Endothelial cell of umbilical vein (primary cell): ENCODE results near the gene SNAP23. TPM values are rescaled to one million over a fixed set of nuclear protein-coding genes. Genes with fewer than 3 reads are reported as not detected.

Experiments
- BruUV-seq: library from RNA; stranded (reverse); fragments of 400-500 nt; replicated peaks from 2 replicates; lab custom pipeline; 2021; lab: Mats Ljungman, UMichigan
- CTCF ChIA-PET: fragments of 300-600, 350-600 bp; sonication (Branson Sonifier 250); formaldehyde crosslinking; loops from one replicate; lab custom pipeline; 2021; ENCODE audit warnings: antibody characterized with exemption, inconsistent platforms; lab: Charles Lee
- POLR2A ChIA-PET: fragments of 300-600, 350-600 bp; sonication (Branson Sonifier 250); formaldehyde crosslinking; loops from one replicate; lab custom pipeline; 2021; ENCODE audit warnings: antibody characterized with exemption, inconsistent platforms; lab: Charles Lee
- DNase-seq: peaks from one replicate; pipeline ENCODE4 v3.0.0-alpha.2; 2011; ENCODE audit warnings: low read depth, low spot score
- FAIRE-seq: peaks from 2 replicates; lab custom pipeline; 2011; peaks lifted over from hg19 to GRCh38; lab: Jason Lieb, UNC
- H2AFZ ChIP-seq: 2 replicates; pipeline ENCODE4 v1.6.0; 2012; ENCODE audit warnings: low read depth, low read length, control low read depth, inconsistent platforms
- H3K27ac ChIP-seq: 2 replicates; pipeline ENCODE4 v1.5.1; 2011; ENCODE audit warnings: low read depth, mild to moderate bottlenecking, control low read depth, low read length, moderate library complexity; ENCODE audit not compliant: insufficient read depth
- H3K27me3 ChIP-seq, 2 experiments: 2 replicates each; pipeline versions ENCODE4 v1.6.0 to v1.6.1; 2011; ENCODE audit warnings: low read length in 2 of 2, mixed read lengths in 1 of 2; ENCODE audit not compliant: control insufficient read depth in 2 of 2, insufficient read depth in 2 of 2
- H3K36me3 ChIP-seq, 2 experiments: 2 replicates in 1 of 2; 3 replicates in 1 of 2; pipeline ENCODE4 v1.5.1; 2011; ENCODE audit warnings: low read length in 2 of 2, mild to moderate bottlenecking in 1 of 2, moderate library complexity in 1 of 2; ENCODE audit not compliant: control insufficient read depth in 2 of 2, insufficient read depth in 2 of 2; ENCODE audit errors: extremely low read depth in 1 of 2
- H3K4me1 ChIP-seq: 3 replicates; pipeline ENCODE4 v1.5.1; 2011; ENCODE audit warnings: mild to moderate bottlenecking, low read length; ENCODE audit not compliant: control insufficient read depth, insufficient read depth; ENCODE audit errors: extremely low read depth
- H3K4me2 ChIP-seq: 2 replicates; pipeline ENCODE4 v1.6.1; 2011; ENCODE audit warnings: low read length, control low read depth, mixed read lengths; ENCODE audit not compliant: insufficient read depth
- H3K4me3 ChIP-seq, 3 experiments: fragments of 200-600 bp in 1 of 3; sonication (generic), shearing (Covaris generic) in 1 of 3; replicated peaks in 1 of 3; 2 replicates each; pipeline ENCODE4 v1.5.1; 2011 to 2016; ENCODE audit warnings: control low read depth in 3 of 3, low read length in 3 of 3, mild to moderate bottlenecking in 2 of 3, inconsistent platforms in 1 of 3, low read depth in 1 of 3, moderate library complexity in 1 of 3; ENCODE audit not compliant: insufficient read depth in 1 of 3
- H3K79me2 ChIP-seq: 2 replicates; pipeline ENCODE4 v1.6.0; 2012; ENCODE audit warnings: low read length, inconsistent platforms; ENCODE audit not compliant: control insufficient read depth, insufficient read depth
- H3K9ac ChIP-seq: replicated peaks from 2 replicates; pipeline ENCODE3; 2011; ENCODE audit warnings: low read length, control low read depth; ENCODE audit not compliant: insufficient read depth; ENCODE audit errors: extremely low read depth
- H3K9me1 ChIP-seq: replicated peaks from 3 replicates; pipeline ENCODE4 v1.6.0; 2011; ENCODE audit warnings: mild to moderate bottlenecking, low read length; ENCODE audit not compliant: control insufficient read depth, insufficient read depth; ENCODE audit errors: extremely low read depth
- H3K9me3 ChIP-seq: replicated peaks from 2 replicates; pipeline ENCODE4 v1.5.1; 2012; ENCODE audit warnings: low read length, inconsistent platforms; ENCODE audit not compliant: control insufficient read depth, insufficient read depth
- H4K20me1 ChIP-seq: replicated peaks from 2 replicates; pipeline ENCODE3; 2011; ENCODE audit warnings: mild to moderate bottlenecking, low read length; ENCODE audit not compliant: control insufficient read depth, insufficient read depth; ENCODE audit errors: extremely low read depth
- EZH2 ChIP-seq: IDR thresholded peaks from 2 replicates; pipeline ENCODE4 v1.6.1; 2012; ENCODE audit warnings: borderline replicate concordance, low read depth, mild to moderate bottlenecking, moderate library complexity, low read length, inconsistent platforms; ENCODE audit not compliant: severe bottlenecking
- FOS ChIP-seq: IDR thresholded peaks from 2 replicates; pipeline ENCODE4 v1.6.1; 2011; ENCODE audit warnings: mild to moderate bottlenecking, low read length, moderate library complexity, borderline replicate concordance; ENCODE audit not compliant: insufficient read depth
- GATA2 ChIP-seq: IDR thresholded peaks from 2 replicates; pipeline ENCODE4 v1.7.0; 2011; ENCODE audit warnings: low read depth, mild to moderate bottlenecking, moderate library complexity, mixed read lengths, low read length; ENCODE audit not compliant: insufficient read length, insufficient read depth
- JUN ChIP-seq: IDR thresholded peaks from 2 replicates; pipeline ENCODE4 v1.6.1; 2011; ENCODE audit warnings: borderline replicate concordance, low read depth; ENCODE audit not compliant: insufficient read length, insufficient read depth
- MAX ChIP-seq: IDR thresholded peaks from 2 replicates; pipeline ENCODE4 v1.6.1; 2011; ENCODE audit not compliant: insufficient read depth, insufficient read length
- MYC ChIP-seq: IDR thresholded peaks from one replicate; pipeline ENCODE4 v1.6.1; 2011; ENCODE audit warnings: mild to moderate bottlenecking, low read depth, low read length
- POLR2A ChIP-seq: IDR thresholded peaks from 2 replicates; pipeline ENCODE4 v1.6.1; 2012; ENCODE audit warnings: low read depth, mild to moderate bottlenecking, control low read depth, low read length
- POLR2AphosphoS5 ChIP-seq: IDR thresholded peaks from 2 replicates; pipeline ENCODE4 v1.6.1; 2012; ENCODE audit warnings: low read depth, mild to moderate bottlenecking, control low read depth, low read length, moderate library complexity; ENCODE audit not compliant: insufficient read depth
- dilution Hi-C: fragments of 300-500 bp; cut with MboI; formaldehyde crosslinking; loops from one replicate; pipeline ENCODE4 v1.15.0; 2019; ENCODE audit warnings: low sequenced_read_pairs; ENCODE audit not compliant: extremely low pct_ligation_motif_present
- intact Hi-C: fragments of 100-400 bp; cut with micrococcal nuclease; formaldehyde crosslinking; loops from one replicate; pipeline ENCODE4 v1.10.0; 2022
- polyA plus RNA-seq, 4 experiments: library from polyadenylated mRNA; depleted of rRNA in 3 of 4; stranded (reverse) in 3 of 4; unstranded in 1 of 4; fragments of >200 nt; gene quantifications; 2 replicates each; pipeline versions ENCODE4 v1.2.1 to v1.2.3, GENCODE V29; 2011 to 2012; ENCODE audit warnings: missing spikeins in 1 of 4
- total RNA-seq: library from RNA; stranded (reverse); gene quantifications from 2 replicates; pipeline ENCODE4 v1.2.3, GENCODE V29; 2021
- TF ChIP-seq, protein P1 (sequence below), 2 donors: IDR thresholded peaks; 1 replicate in 1 of 2; 2 replicates in 1 of 2; pipeline ENCODE4 v1.5.1; 2011; ENCODE audit warnings: low read length in 2 of 2, mild to moderate bottlenecking in 2 of 2, moderate library complexity in 2 of 2, control low read depth in 1 of 2, inconsistent platforms in 1 of 2, low read depth in 1 of 2; ENCODE audit not compliant: insufficient read depth in 1 of 2; ENCODE audit errors: extremely low read depth in 1 of 2

SNAP23 gene
- total and polyA plus RNA-seq, 2 donors (not counting 3 experiments of a cell fraction or from before 2014, with no cell fraction given) = 141 to 152 TPM

DNA sequence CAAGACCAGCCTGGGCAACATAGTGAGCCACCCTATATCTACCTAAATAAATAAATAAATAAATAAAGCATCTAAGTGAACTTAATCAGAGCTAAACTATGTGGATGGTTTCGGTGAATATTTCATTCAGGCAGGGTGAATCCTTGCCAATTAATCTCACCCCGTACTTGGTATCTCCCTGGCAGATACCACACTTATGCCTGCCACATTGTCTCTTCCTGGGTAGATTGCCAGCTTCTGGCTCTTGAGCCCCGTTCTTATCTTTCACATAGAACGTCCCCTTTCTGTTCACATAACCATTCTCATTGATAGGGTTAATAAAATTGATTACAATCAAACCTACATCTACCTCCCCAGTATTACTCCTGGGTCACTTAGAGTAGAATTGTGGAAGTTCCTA lies 7.0 kb downstream of the SNAP23 start:
- DNase-seq = no peak
- Histone ChIP-seq H3K9me3 (no peaks in the 10 kb centered on the region), H3K27me3 (no peaks in the 10 kb centered on the region), H3K79me2 (peaks cover 89% of the 10 kb centered on the region), H3K4me3 (no peak overlapping the region), H3K9me1 (no peaks in the 10 kb centered on the region), H2AFZ (no peak overlapping the region), H3K9ac (no peak overlapping the region), H3K27ac (no peak overlapping the region), H3K4me2 (no peak overlapping the region), H3K36me3 (peaks cover 0 to 2% of the 10 kb centered on the region in 2 experiments), H4K20me1 (no peaks in the 10 kb centered on the region), H3K4me1 (peaks cover 47% of the 10 kb centered on the region)
- dilution Hi-C loops (no loop called here), intact Hi-C loops (no loop called here)
- BruUV-seq = no TSS peak
- no peak for FAIRE-seq
- CTCF ChIA-PET = interaction anchor here (0.7 kb wide), 1 partner anchor 626 kb away, joined by 3 read pairs; no protein-coding TSS in a partner anchor
- TF ChIP-seq POLR2A (no peak), EZH2 (no peak), JUN (no peak), GATA2 (no peak), POLR2AphosphoS5 (no peak), MAX (no peak), MYC (no peak), FOS (no peak)
- TF ChIP-seq, protein P1, sequence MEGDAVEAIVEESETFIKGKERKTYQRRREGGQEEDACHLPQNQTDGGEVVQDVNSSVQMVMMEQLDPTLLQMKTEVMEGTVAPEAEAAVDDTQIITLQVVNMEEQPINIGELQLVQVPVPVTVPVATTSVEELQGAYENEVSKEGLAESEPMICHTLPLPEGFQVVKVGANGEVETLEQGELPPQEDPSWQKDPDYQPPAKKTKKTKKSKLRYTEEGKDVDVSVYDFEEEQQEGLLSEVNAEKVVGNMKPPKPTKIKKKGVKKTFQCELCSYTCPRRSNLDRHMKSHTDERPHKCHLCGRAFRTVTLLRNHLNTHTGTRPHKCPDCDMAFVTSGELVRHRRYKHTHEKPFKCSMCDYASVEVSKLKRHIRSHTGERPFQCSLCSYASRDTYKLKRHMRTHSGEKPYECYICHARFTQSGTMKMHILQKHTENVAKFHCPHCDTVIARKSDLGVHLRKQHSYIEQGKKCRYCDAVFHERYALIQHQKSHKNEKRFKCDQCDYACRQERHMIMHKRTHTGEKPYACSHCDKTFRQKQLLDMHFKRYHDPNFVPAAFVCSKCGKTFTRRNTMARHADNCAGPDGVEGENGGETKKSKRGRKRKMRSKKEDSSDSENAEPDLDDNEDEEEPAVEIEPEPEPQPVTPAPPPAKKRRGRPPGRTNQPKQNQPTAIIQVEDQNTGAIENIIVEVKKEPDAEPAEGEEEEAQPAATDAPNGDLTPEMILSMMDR (IDR thresholded peaks at IDR 0.05; ENCODE audit: extremely low read depth in 1 of 2, insufficient read depth in 1 of 2, low read depth in 1 of 2, low read length in 2 of 2) = no peak
- POLR2A ChIA-PET = interaction anchor here (1.4 kb wide), 1 partner anchor 11 kb away, joined by 4 read pairs; the partner anchor contains the start of gene ZNF106
